SU-DHL-6 (cell line): Measurements from ENCODE around the gene CERS6.

Source experiments
- H2AFZ ChIP-seq: fragments of 200-600 bp; sonication (generic); 2 replicates; pipeline ENCODE4 v1.6.1; 2014; ENCODE audit warnings: low read depth, mild to moderate bottlenecking, moderate library complexity, mixed read lengths, antibody characterized with exemption, low read length; ENCODE audit not compliant: severe bottlenecking
- H3F3A ChIP-seq: fragments of 200-600 bp; shearing (Covaris generic); 2 replicates; pipeline ENCODE4 v1.6.0; 2016; ENCODE audit warnings: antibody characterized with exemption, mild to moderate bottlenecking; ENCODE audit not compliant: insufficient read depth
- H3K27ac ChIP-seq: fragments of 200-600 bp; sonication (generic); 2 replicates; pipeline ENCODE4 v1.5.1; 2016; ENCODE audit warnings: low read depth, mild to moderate bottlenecking, low read length, moderate library complexity, mixed read lengths
- H3K27me3 ChIP-seq: fragments of 200-600 bp; sonication (generic), shearing (Covaris generic); 2 replicates; pipeline ENCODE4 v1.6.0; 2014; ENCODE audit warnings: mild to moderate bottlenecking, low read length
- H3K36me3 ChIP-seq: fragments of 200-600 bp; sonication (generic); 2 replicates; pipeline ENCODE4 v1.6.1; 2014; ENCODE audit warnings: mild to moderate bottlenecking, low read length, mixed read lengths
- H3K4me2 ChIP-seq: fragments of 300-600, 200-600 bp; shearing (Covaris generic), sonication (generic); 2 replicates; pipeline ENCODE4 v1.6.0; 2014; ENCODE audit warnings: low read length, low read depth, mild to moderate bottlenecking; ENCODE audit not compliant: poor library complexity, severe bottlenecking
- H3K4me3 ChIP-seq: fragments of 200-600 bp; sonication (generic); 2 replicates; pipeline ENCODE4 v1.5.1; 2014; ENCODE audit warnings: antibody characterized with exemption, low read length, mild to moderate bottlenecking, mixed read lengths; ENCODE audit not compliant: insufficient read depth, poor library complexity, severe bottlenecking
- H3K79me2 ChIP-seq: fragments of 200-600 bp; sonication (generic); 2 replicates; pipeline ENCODE4 v1.6.1; 2014; ENCODE audit warnings: mild to moderate bottlenecking, low read length, moderate library complexity; ENCODE audit not compliant: insufficient read depth
- H3K9ac ChIP-seq: fragments of 200-600 bp; sonication (generic); 2 replicates; pipeline ENCODE4 v1.7.0; 2014; ENCODE audit warnings: mild to moderate bottlenecking, low read length
- H3K9me2 ChIP-seq: fragments of 200-600 bp; sonication (generic); replicated peaks from 2 replicates; pipeline ENCODE4 v1.6.1; 2014; ENCODE audit warnings: low read length; ENCODE audit not compliant: insufficient read depth
- H3K9me3 ChIP-seq: fragments of 200-600 bp; sonication (generic); 2 replicates; pipeline ENCODE4 v1.6.1; 2014; ENCODE audit warnings: low read length, mixed read lengths; ENCODE audit not compliant: insufficient read depth
- H4K20me1 ChIP-seq: fragments of 200-600 bp; sonication (generic); 2 replicates; pipeline ENCODE4 v1.6.1; 2014; ENCODE audit warnings: low read depth, mild to moderate bottlenecking, antibody characterized with exemption, low read length, moderate library complexity, mixed read lengths
- EZH2phosphoT487 ChIP-seq: fragments of 200-600 bp; sonication (generic), shearing (Covaris generic); conservative IDR thresholded peaks from 2 replicates; pipeline ENCODE4 v1.6.1; 2018; ENCODE audit warnings: mild to moderate bottlenecking, antibody characterized with exemption, low read length, moderate library complexity, mixed read lengths
- TF ChIP-seq, protein P1 (sequence below): fragments of 200-600 bp; sonication (generic); IDR thresholded peaks from one replicate; pipeline ENCODE4 v1.5.1; 2017; ENCODE audit warnings: antibody characterized with exemption, mild to moderate bottlenecking, low read length, moderate library complexity; ENCODE audit not compliant: insufficient read depth, poor library complexity, severe bottlenecking

CERS6 gene

DNA sequence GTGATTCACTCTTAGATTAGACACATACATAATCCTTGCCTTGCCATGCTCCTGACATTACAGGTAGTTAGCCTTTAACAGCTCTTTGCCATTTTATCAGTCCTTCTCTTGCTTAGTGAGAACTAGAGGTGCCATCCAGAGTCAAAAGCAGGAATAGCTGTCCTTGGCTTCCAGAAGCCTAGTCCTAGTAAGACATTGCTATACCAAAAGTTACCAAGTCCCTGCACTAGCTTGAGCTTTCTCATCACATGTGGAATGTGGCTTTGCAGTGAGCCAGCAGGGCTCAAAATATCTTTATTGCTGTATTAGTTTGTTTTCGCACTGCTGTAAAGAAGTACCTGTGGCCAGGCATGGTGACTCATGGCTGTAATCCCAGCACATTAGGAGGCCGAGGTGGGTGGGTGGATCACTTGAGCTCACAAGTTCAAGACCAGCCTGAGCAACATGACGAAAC is 241.6 kb downstream of the CERS6 start:
- no peaks in the 10 kb centered on the region for H3K27me3 ChIP-seq
- H3K4me2 ChIP-seq = no peak overlapping the region
- no peak for TF ChIP-seq EZH2phosphoT487
- TF ChIP-seq, protein P1, sequence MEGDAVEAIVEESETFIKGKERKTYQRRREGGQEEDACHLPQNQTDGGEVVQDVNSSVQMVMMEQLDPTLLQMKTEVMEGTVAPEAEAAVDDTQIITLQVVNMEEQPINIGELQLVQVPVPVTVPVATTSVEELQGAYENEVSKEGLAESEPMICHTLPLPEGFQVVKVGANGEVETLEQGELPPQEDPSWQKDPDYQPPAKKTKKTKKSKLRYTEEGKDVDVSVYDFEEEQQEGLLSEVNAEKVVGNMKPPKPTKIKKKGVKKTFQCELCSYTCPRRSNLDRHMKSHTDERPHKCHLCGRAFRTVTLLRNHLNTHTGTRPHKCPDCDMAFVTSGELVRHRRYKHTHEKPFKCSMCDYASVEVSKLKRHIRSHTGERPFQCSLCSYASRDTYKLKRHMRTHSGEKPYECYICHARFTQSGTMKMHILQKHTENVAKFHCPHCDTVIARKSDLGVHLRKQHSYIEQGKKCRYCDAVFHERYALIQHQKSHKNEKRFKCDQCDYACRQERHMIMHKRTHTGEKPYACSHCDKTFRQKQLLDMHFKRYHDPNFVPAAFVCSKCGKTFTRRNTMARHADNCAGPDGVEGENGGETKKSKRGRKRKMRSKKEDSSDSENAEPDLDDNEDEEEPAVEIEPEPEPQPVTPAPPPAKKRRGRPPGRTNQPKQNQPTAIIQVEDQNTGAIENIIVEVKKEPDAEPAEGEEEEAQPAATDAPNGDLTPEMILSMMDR = no peak
- H3K9me2 ChIP-seq = no peaks in the 10 kb centered on the region
- H3K9me3 ChIP-seq = no peaks in the 10 kb centered on the region
- H3F3A ChIP-seq = no peaks in the 10 kb centered on the region
- no peaks in the 10 kb centered on the region for H3K36me3 ChIP-seq
- no peak overlapping the region for H3K4me3 ChIP-seq
- H3K27ac ChIP-seq = no peak overlapping the region
- no peak overlapping the region for H2AFZ ChIP-seq
- H4K20me1 ChIP-seq = no peaks in the 10 kb centered on the region
- H3K79me2 ChIP-seq = no peaks in the 10 kb centered on the region
- no peak overlapping the region for H3K9ac ChIP-seq

- Histone ChIP-seq H3K9me2 (no peaks in the 10 kb centered on the region), H3K79me2 (no peaks in the 10 kb centered on the region), H3K27ac (no peak overlapping the region), H3K36me3 (no peaks in the 10 kb centered on the region), H3K27me3 (no peaks in the 10 kb centered on the region), H2AFZ (no peak overlapping the region), H3K9me3 (no peaks in the 10 kb centered on the region), H3K4me3 (no peak overlapping the region), H3K9ac (no peak overlapping the region), H4K20me1 (no peaks in the 10 kb centered on the region), H3K4me2 (no peak overlapping the region), H3F3A (no peaks in the 10 kb centered on the region)
- TF ChIP-seq EZH2phosphoT487 = no peak
- TF ChIP-seq, protein P1 = no peak
These were observed 242.9 kb downstream of the CERS6 start for GRCh38 chr2:168698969-168699368.

GRCh38 chr2:168699844-168700417 is 243.9 kb downstream of the CERS6 start:
- no peaks in the 10 kb centered on the region for H3K36me3 ChIP-seq
- no peak overlapping the region for H3K9ac ChIP-seq
- no peaks in the 10 kb centered on the region for H3K9me2 ChIP-seq
- H3K27ac ChIP-seq = no peak overlapping the region
- H4K20me1 ChIP-seq = no peaks in the 10 kb centered on the region
- H3K9me3 ChIP-seq = no peaks in the 10 kb centered on the region
- TF ChIP-seq, protein P1 = no peak
- no peak for TF ChIP-seq EZH2phosphoT487
- no peaks in the 10 kb centered on the region for H3K79me2 ChIP-seq
- H3K27me3 ChIP-seq = no peaks in the 10 kb centered on the region
- H3K4me3 ChIP-seq = no peak overlapping the region
- no peak overlapping the region for H3K4me2 ChIP-seq
- no peak overlapping the region for H2AFZ ChIP-seq
- no peaks in the 10 kb centered on the region for H3F3A ChIP-seq
